ENCODE measurements around the gene TSPYL1. TPM values are rescaled to one million over a fixed set of nuclear protein-coding genes. Genes with fewer than 3 reads are reported as not detected.

The TSPYL1 gene
- total and polyA plus RNA-seq, 9 of the 15 experiments (the other 6 are each of a cell fraction or from before 2014, with no cell fraction given) = 23.1 to 56.8 (median 37.9) TPM

DNA sequence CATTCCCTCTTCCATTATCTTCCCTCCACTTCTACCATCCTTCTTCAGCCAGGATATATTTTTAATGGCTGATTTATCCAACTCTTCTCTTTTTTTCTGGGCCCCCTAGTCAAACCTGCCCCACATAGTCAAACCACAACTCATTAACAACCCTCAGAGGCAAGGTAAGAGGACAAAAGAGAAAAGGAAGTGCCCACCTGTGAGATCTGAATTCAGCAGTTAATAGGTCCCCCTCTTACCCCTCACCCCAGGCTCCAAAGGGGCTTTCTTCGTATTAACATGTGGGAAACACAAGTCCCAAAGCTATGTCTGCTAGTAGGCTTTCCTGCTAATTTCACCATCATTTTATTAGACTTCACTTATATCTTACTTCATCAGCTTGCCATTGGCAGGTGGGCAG is 44.1 kb upstream of the TSPYL1 start:
- H3K36me3 ChIP-seq (ENCODE audit: control insufficient read depth, insufficient read depth, low read length) = no peaks in the 10 kb centered on the region
- TF ChIP-seq CHD4 (IDR thresholded peaks at IDR 0.05; ENCODE audit: insufficient read depth, insufficient replicate concordance, low read depth, low read length, poor library complexity, severe bottlenecking) = no peak
- no peak for TF ChIP-seq BRD4 (IDR thresholded peaks at IDR 0.05)
- TF ChIP-seq ZFX (CRISPR knock-in tag; IDR thresholded peaks at IDR 0.05) = no peak
- TF ChIP-seq ZNF609 (CRISPR knock-in tag; IDR thresholded peaks at IDR 0.05; ENCODE audit: borderline replicate concordance) = no peak
- no peak for TF ChIP-seq KLF10 (CRISPR knock-in tag; IDR thresholded peaks at IDR 0.05)
- TF ChIP-seq ZNF3 (CRISPR knock-in tag; IDR thresholded peaks at IDR 0.05) = no peak
- TF ChIP-seq, protein P1, sequence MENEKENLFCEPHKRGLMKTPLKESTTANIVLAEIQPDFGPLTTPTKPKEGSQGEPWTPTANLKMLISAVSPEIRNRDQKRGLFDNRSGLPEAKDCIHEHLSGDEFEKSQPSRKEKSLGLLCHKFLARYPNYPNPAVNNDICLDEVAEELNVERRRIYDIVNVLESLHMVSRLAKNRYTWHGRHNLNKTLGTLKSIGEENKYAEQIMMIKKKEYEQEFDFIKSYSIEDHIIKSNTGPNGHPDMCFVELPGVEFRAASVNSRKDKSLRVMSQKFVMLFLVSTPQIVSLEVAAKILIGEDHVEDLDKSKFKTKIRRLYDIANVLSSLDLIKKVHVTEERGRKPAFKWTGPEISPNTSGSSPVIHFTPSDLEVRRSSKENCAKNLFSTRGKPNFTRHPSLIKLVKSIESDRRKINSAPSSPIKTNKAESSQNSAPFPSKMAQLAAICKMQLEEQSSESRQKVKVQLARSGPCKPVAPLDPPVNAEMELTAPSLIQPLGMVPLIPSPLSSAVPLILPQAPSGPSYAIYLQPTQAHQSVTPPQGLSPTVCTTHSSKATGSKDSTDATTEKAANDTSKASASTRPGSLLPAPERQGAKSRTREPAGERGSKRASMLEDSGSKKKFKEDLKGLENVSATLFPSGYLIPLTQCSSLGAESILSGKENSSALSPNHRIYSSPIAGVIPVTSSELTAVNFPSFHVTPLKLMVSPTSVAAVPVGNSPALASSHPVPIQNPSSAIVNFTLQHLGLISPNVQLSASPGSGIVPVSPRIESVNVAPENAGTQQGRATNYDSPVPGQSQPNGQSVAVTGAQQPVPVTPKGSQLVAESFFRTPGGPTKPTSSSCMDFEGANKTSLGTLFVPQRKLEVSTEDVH (IDR thresholded peaks at IDR 0.05; ENCODE audit: low read depth, partially characterized antibody) = no peak
- no peak for TF ChIP-seq MTA2 (IDR thresholded peaks at IDR 0.05; ENCODE audit: low read depth)
- no peak for TF ChIP-seq CBX3 (IDR thresholded peaks at IDR 0.05; ENCODE audit: borderline replicate concordance in 1 of 2, low read length in 2 of 2)
- TF ChIP-seq ATF7 (IDR thresholded peaks at IDR 0.05) = no peak
- no peak for TF ChIP-seq NUFIP1 (IDR thresholded peaks at IDR 0.05; ENCODE audit: partially characterized antibody)
- no peak for TF ChIP-seq MEF2A (IDR thresholded peaks at IDR 0.05; ENCODE audit: control insufficient read depth, low read depth, low read length)
- no peak overlapping the region for H3K9ac ChIP-seq (ENCODE audit: insufficient read depth in 1 of 2, low read depth in 2 of 2, low read length in 2 of 2)
- DNase-seq (ENCODE audit: extremely low read depth in 1 of 4, low spot score in 3 of 4) = no peak
- ChIA-PET POLR2A (no interaction called here), CTCF (ENCODE audit: low intra/inter-chr PET ratio) (no interaction called here)
- no peak for FAIRE-seq
- no peak overlapping the region for H3K27ac ChIP-seq (ENCODE audit: extremely low read depth, low read depth, low read length)
- no TSS peak for BruUV-seq (replicated peaks)
- in situ Hi-C loops (cut with MboI) = no loop called here
- no peaks in the 10 kb centered on the region for H3K79me2 ChIP-seq (ENCODE audit: control insufficient read depth, insufficient read depth, low read length)
- no peak overlapping the region for H3K4me3 ChIP-seq
- intact Hi-C loops (cut with micrococcal nuclease) = no loop called here
- H3K9me3 ChIP-seq (replicated peaks; ENCODE audit: control insufficient read depth, insufficient read depth, low read depth, low read length) = no peaks in the 10 kb centered on the region
- H3K9me1 ChIP-seq (ENCODE audit: control insufficient read depth, insufficient read depth, low read length) = no peaks in the 10 kb centered on the region
- no peaks in the 10 kb centered on the region for H3K4me1 ChIP-seq (replicated peaks in 1 of 2; ENCODE audit: control insufficient read depth in 2 of 2, insufficient read depth in 2 of 2, low read length in 2 of 2)
- H2AFZ ChIP-seq (ENCODE audit: low read depth, low read length) = no peak overlapping the region
- no peak for ATAC-seq
- peaks cover 0 to 7% of the 10 kb centered on the region in 2 experiments; a peak in 2 of 5 replicates for H3K27me3 ChIP-seq (ENCODE audit: control insufficient read depth in 2 of 2, insufficient read depth in 2 of 2, low read length in 2 of 2)
- WGBS (ENCODE audit: insufficient coverage, low coverage, missing lambda C conversion rate) = 8% methylated on average over 1 of the region's 1 CpG
- H4K20me1 ChIP-seq (replicated peaks; ENCODE audit: control insufficient read depth, insufficient read depth, low read length) = no peaks in the 10 kb centered on the region
- H3K4me2 ChIP-seq (ENCODE audit: insufficient read depth, low read length) = no peak overlapping the region

Data from K562 (cell line).